Stimulated activated naive CD4-positive, alpha-beta T cell (primary cell): ENCODE results near the gene SLC5A10.
"Not testable (repeated sequence)": the region's sequence is repeated elsewhere in the genome, so short reads cannot be mapped to it uniquely, and the experiment has no call there.

Experiments
- DNase-seq, 6 experiments: peaks; one replicate each; lab custom pipeline; 2025; lab: John Stamatoyannopoulos, UW

The SLC5A10 gene

DNA sequence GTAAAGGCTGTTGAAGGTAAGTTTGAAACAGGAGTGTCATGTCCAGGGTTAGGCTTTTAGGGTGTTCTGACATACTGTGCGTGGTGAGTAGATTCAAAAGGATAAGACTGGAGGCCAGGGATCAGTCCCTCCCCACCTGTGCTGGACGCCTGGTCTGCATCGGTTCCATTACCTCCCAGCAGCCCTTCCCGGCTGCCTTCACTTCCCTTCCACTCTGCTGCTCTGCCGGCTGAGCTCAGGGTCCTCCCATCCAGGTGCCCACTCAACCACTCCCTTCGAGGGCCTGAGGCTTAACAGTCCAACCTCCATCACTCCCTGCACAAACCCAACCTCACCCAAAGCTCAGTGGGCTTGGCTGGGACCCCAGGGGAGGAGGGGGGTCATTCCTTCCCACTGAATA is 4.1 kb upstream of the SLC5A10 start:
- no peak for DNase-seq

DNA sequence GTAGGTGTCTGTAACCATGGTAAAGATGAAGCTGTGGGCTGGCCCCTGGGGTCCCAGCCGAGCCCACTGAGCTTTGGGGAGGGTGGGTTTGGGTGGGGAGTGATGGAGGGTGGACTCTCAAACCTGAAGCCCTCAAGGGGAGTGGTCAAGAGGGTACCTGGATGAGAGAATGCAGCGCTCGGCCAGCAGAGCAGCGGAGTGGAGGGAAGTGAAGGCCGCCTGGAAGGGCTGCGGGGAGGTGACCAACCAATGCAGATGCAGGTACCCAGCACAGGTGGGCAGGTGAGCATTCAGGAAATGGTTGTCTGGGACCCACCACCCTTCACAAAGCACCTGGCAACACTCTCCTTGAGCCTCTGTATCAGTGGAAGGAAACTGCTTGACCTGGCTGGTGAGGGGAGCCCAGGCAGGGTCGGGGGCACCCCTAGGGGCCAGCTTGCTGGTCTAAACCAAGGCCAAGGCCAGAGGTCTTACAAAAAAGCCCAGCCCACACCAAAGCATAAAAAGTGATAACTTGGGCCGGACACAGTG is 3.4 kb upstream of the SLC5A10 start:
- no peak for DNase-seq

GRCh38 chr17:18949566-18949965 is 2.4 kb upstream of the SLC5A10 start:
- DNase-seq: no peak

DNA sequence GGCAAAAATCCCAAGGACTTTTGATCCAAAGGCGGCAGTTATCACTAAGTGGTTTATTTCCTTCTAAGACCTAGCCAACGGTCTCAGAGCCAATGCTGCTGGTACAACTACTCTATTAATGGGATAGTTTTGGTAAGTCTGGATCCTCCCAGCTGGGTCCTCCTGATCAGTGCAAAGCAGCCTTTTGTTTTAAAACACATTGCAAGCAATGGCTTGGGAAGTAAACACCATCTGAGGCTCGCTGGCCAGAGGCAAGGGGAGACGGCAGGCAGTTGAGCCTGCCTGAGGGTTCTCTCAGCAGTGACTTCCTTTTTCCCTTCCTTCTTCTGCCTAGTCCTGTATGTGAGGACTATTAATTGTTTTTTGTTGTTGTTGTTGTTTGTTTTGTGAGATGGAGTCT is 1.6 kb upstream of the SLC5A10 start:
- DNase-seq: no peak

DNA sequence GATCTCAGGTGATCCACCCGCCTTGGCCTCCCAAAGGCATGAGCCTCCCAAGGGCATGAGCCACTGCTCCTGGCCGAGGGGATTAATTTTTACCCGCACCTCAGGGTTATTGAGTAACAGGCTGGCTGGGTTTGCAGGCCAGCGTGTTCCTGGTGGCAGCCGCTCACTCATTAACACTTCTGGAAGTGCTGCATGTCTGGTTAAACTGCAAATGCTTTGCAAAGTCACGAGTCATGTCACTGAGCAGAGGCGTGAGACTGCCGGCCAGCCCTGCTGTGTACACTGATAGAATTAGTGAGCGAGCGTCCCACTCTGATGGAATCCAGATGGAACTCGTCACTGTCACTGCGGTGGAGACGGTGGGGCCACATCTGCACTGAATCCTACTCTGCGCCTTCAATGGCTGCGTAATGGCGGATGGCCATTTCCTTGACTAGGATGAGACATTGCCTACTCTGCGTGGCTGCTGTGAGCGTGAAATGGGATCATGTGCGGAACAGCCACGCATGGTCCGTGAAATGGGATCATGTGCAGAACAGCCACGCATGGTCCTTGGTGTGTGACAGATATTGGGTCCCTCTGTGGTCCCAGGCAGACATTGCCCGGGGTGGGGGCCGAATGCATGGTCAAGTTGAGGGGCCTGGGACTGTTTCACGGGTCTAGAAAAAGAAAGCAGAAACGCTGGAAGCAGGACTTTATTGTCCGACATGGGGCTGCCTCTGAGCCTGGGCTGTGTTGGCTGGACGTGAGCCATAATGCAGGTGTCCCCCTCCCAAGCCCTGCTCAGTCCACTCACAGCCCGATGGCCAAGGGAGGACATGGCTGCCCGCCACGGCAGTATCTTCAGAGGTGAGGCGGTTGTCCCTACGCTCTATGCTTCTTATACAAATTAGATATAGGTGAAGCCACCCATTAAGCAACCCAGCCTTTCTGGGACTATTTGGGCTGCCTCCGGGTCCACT is 740 bp upstream of the SLC5A10 start:
- DNase-seq: no peak

DNA sequence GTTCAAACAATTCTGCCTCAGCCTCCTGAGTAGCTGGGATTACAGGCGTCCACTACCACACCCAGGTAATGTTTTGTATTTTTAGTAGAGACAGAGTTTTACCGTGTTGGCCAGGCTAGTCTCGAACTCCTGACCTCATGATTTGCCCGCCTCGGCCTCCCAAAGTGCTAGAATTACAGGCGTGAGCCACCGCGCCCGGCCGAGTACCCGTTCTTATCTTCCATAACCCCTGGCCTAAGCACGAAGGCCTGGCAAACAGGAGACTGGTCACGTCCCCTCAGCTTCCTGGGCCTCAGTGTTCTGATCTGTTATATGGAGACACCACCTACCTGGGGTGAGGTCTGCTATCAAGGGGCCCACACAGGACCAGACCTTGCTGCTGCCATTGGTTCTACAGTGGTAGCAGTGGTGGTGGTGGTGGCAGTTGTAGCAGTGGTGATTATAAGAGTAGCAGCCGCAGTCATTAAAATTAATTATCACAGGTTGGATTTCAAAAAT is 1.3 kb downstream of the SLC5A10 start:
- DNase-seq: no peak

DNA sequence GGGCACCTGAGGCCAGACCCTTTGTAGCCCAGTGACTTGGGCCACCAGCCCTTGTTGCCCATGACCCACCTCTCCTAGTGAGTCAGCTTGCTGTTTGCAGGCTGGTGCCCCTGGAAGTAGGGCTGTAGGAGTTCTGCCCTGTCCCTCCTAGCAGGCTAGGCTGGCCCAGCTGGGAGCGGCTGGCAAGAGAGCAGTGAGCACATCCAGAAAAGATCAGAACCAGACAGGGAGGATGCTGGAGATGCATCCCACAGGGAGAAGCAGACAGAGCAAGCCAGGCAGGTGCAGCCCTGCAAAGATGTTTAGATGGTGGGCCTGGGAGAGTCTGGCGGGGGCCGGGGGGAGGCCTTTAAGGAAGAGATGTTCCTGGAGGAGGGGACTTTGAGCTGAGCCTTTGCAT is 2.4 kb downstream of the SLC5A10 start:
- no peak for DNase-seq

DNA sequence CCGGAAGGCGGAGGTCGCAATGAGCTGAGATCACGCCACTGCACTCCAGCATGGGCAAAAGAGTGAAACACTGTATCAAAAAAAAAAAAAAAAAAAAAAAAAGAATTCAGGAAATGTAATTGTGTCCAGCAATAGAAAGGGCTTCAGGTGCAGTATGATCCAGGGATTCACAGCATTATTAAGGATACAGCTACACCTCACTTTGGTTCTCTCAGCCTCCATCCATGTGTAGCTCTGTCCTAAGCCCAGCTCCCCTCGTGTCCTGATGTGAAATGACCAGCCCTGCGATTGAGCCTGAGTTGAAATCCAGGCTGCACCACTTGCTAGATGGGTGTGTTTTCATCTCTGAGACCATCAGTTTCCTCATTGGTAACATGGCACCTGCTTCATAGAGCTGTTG is 3.0 kb downstream of the SLC5A10 start:
- no peak for DNase-seq

GRCh38 chr17:18956021-18956420 is 4.1 kb downstream of the SLC5A10 start:
- not testable (repeated sequence) for DNase-seq

GRCh38 chr17:18956581-18956980 is 4.6 kb downstream of the SLC5A10 start:
- DNase-seq: no peak

DNA sequence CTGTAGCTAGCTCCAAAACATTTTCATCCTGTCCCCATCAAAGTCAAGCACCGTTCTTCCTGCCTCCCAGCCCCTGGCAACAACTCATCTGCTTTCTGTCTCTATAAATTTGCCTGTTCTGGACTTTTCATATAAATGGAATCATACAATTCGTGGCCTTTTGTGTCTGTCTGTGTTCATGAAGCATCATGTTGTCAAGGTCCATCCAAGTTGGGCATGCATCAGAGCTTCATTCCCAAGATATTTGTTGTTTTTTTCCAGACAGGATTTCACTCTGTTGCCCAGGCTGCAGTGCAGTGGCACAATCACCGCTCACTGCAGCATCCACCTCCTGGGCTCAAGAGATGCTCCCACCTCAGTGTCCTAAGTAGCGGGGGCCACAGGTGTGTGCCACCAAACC is 5.9 kb downstream of the SLC5A10 start:
- no peak for DNase-seq

- DNase-seq: no peak
These were observed 6.6 kb downstream of the SLC5A10 start for GRCh38 chr17:18958611-18959010.

DNA sequence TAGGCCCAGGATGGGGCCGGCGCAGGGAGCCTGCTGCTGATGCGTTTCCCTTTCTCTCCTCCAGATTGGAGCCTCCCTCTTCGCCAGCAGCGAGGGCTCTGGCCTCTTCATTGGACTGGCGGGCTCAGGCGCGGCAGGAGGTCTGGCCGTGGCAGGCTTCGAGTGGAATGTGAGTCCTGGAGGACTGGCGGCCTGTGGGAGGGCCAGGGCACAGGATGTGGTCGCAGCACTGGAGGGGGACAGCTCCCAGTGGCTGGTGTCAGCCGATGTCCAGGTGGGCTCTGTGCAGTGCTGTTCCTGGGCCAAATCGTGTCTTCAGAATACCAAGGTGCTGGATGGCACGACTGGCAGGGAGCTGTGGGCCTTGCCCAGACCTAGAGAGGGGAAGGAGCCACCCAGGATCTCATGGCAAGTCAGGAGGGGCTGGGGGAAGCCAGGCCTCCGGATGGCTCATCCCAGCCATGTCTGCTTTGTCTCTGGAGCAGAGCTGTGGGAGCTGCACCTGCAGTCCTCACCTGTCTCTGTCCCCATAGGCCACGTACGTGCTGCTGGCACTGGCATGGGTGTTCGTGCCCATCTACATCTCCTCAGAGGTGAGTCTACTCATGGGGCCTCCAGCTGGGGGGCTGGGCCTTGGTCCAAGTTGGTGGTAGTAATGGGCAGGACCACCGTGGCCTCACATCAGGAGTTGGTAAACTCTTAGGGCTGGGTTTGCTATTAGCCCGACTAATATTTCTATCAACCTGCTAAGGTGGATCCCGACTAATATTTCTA is 7.3 kb downstream of the SLC5A10 start:
- DNase-seq: no peak

DNA sequence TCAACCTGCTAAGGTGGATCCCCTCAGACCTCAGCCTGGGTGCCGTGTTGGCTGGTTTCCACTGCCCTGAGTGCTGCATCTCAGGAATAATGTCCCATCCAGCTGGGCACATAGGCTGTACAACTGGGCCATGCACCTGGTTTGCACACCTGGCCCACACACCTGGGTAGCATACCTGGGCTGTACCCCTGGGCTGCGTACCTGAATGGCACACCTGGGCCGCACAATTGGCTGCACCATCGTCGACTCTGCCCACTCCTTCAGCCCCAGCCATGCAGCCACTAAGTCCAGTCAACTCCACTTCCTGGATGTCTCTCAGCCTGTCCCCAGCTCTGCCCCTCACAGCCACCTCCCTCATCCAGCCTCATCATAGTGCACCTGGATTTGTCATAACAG is 7.9 kb downstream of the SLC5A10 start:
- no peak for DNase-seq

DNA sequence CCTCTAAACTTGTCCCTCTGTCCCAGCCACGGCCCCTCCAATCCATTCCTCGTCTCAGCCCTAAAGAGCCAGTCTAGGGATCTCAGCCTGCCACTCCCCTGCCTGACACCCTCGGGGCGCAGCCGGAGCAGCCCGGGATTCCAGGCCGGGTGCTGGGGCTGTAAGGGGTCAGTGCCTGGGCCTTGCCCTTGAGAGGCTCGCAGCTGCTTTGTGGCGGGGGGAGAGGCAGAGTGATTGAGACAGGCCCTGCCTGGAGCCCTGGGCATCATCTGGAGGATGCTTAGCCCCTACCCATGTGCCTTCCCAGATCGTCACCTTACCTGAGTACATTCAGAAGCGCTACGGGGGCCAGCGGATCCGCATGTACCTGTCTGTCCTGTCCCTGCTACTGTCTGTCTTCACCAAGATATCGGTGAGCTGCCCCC is 8.3 kb downstream of the SLC5A10 start:
- no peak for DNase-seq

GRCh38 chr17:18960803-18961511 is 9.0 kb downstream of the SLC5A10 start:
- peak in 5 of 6 experiments; percentile 39 to 66 (median 56) for DNase-seq

DNA sequence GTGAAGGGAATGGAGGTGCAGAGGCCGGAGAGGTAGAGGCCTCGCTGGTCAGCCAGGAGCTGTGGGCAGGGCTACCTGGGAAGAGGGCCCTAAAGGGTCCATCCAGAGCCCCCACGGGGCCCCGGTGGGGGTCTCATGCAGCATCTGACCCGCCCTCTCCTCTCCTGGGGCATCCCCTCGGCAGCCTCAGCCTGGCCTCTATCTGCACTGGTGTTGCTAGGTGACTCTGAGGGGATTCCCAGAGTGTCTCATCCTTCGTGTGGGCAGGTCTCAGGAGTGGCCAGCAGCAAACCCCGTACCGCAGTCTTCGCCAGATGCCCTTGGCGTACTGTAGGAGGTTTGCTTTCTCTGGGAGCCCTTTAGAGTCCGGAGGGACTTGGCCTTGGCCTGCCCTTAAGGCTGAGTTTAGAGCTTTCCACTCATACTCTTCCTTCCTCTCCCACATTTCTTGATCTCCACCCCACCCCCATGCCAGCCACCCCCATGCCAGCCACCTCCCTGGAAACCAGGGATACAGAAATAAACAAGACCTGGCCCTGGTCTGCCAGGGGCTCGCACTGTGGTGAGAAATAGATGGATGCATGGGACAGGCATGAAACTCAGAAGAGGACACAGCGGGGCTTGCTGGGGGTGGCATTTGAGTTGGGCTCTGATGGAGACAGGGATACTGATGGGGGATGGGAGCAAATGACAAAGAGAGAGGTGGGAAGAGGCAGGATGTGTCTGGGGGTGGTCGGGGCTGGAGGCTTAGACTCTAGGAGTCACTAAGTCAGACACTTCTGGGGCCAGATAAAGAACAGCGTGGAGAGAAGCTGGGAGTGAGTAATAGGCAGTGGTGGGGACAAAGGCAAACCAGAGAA is 9.9 kb downstream of the SLC5A10 start:
- no peak for DNase-seq

DNA sequence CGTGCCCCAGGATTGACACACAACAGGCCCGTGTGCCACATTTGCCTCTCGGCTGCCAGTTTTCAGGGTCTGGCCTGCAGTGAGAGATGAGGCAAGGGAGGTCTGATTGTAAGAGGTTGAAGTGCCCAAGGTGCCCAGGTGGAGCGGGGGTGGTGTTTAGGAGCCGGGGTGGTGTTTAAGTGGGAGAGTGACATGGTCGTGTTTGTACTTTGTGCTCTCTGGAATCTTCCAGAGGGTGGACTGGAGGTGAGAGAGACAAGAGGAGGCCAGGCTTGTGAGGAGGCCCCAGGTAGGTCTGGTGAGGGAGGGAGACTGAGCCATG is 10.5 kb downstream of the SLC5A10 start:
- no peak for DNase-seq

DNA sequence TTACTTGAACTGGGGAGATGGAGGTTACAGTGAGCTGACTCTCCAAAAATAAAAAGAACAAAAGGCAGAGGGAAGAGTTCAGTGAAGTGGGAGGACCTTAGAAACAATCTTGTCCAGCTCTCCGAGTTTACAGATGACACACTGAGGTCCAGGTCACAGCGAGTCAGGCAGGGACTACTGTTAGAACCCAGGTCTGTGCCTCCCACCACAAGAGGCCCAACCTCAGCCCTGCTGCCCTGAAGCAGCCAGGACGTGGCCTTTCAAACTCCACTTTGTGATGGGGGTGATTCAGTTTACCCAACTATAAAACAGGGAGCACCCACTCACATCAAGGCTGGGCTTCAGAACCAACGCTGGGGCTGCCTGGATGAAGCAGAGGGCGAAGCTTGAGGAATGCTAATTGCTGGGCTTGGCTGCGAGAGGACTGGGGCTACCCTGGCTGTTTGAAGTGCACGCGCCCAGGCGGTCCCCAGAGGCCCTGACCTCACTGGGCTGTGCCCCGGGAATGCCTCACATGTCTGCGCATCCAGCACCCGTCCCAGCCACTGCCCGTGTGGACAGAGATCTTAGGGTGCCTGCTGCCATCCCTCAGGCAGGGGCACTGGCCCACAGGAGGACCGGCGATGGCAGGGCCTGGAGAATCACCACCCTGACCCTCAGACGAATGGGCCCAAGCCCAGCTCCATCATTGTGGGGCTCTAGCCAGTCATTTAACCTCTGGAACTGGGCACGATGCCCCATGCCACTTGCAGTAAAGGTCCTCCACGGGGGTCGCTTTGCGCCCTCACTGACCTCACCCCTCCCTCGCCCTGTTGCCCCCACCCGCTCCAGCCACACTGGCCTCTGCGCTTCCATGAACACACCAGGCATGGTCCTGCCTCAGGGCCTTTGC is 11.4 kb downstream of the SLC5A10 start:
- DNase-seq: no peak

DNA sequence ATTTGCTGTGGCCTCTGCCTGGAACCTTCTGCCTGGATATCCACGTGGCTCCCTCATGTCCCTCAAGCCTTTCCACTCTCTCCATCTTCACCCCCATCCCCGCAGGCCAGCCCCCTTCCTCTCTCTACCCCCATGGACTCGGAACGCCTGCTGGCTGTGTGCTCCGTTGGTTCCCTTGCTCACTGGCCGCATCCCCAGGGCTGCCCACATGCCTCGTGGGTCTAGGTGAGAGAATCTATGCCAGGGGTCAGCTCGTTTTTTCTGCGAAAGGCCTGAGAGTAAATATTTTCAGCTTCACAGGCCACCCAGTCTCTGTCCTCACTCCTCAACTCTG is 12.0 kb downstream of the SLC5A10 start:
- DNase-seq: no peak
